ENCODE measurements around the gene GPR26.

The GPR26 gene

DNA sequence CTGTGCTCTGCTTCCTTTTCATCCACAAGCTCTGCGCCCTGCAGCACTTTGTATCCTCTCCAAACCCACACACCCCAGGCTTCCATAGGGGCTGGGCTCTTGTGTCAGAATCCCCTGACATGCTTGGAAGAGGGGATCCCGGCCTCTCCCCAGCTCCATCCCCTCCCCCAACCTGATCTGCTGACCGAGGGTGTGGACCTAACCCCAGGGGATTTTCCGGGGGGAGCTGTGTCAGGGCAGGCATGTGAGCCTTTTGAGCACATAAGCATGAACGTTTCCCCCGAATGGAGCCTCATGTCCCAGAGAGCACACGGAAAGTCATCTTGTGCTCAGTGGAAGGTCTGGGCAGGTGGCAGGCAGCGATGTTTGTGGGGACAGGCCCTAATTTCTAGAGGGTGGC lies 17.7 kb downstream of the GPR26 start:
- no peak for FAIRE-seq
- TF ChIP-seq POU2F2 (IDR thresholded peaks at IDR 0.05; ENCODE audit: low read depth, low read length) (no peak), PAX5 (IDR thresholded peaks at IDR 0.05; ENCODE audit: insufficient read depth, low read length, severe bottlenecking) (no peak), POLR2AphosphoS5 (IDR thresholded peaks at IDR 0.05; ENCODE audit: low read depth, low read length) (no peak), POLR2A (IDR thresholded peaks at IDR 0.05; ENCODE audit: low read depth, low read length) (no peak)
- DNase-seq (ENCODE audit: insufficient read length, low spot score) = no peak

DNA sequence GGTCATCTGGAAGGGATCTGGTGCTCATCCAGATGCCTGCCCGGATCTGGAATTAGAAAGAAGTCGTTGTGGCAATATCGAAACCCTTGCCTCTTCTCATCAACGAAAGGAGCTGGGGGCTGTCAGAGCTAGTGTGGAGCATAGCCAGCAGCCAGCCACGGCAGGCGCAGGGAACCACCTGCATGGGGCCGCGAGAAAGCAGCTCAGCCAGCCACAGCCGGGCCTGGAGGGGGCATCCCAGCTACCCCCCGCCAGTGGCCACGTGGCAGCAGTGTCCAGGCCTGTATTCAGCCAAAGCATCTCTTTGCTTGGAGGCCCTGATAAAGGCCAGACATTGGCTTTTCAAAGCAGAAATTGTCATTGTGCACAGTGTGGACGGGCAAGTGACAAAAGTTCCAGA lies 19.1 kb downstream of the GPR26 start:
- FAIRE-seq (no peak), DNase-seq (ENCODE audit: insufficient read length, low spot score) (no peak)
- no peak for TF ChIP-seq SPI1 (IDR thresholded peaks at IDR 0.05; ENCODE audit: low read depth, low read length)
- TF ChIP-seq PAX5 (IDR thresholded peaks at IDR 0.05; ENCODE audit: insufficient read depth, low read length, severe bottlenecking) = no peak
- no peak for TF ChIP-seq TAF1 (IDR thresholded peaks at IDR 0.05; ENCODE audit: low read depth, low read length)
- TF ChIP-seq POU2F2 (IDR thresholded peaks at IDR 0.05; ENCODE audit: low read depth, low read length) = no peak
- TF ChIP-seq POLR2AphosphoS5 (IDR thresholded peaks at IDR 0.05; ENCODE audit: low read depth, low read length) = no peak
- TF ChIP-seq POLR2A (IDR thresholded peaks at IDR 0.05; ENCODE audit: low read depth, low read length) = no peak

DNA sequence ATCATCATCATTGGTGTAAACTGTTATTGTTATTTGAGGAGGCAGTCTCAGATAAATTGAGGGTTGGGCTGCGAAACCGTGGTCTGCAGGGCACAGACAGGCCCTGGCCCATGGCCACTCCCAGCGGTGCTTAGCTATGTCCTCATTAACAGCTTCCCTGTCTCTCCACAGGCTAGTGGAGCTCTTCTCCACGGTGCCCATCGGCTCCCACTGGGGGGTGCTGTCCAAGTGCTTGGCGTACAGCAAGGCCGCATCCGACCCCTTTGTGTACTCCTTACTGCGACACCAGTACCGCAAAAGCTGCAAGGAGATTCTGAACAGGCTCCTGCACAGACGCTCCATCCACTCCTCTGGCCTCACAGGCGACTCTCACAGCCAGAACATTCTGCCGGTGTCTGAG lies 21.6 kb downstream of the GPR26 start:
- no peak for TF ChIP-seq TAF1 (IDR thresholded peaks at IDR 0.05; ENCODE audit: low read depth, low read length)
- FAIRE-seq (no peak), DNase-seq (ENCODE audit: insufficient read length, low spot score) (no peak)

DNA sequence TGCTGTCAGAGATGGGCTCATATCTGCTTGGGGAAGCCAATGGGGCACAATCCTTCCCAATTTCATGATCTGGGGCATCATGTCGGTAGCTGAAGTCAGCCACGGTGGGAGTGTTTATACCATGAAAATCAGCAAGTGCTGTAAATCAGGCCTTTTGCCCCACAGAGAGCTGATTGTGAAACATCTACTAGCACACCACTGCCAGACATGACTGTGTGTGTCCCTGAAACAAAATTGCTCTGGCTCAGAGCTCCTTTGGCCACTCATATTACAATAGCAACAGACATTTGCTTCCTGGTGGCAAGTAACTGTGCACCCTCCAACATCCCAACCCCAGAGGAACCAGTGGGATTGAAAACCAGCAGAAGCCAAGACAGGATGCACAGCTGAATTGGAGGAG lies 23.7 kb downstream of the GPR26 start:
- DNase-seq (ENCODE audit: insufficient read length, low spot score) = no peak
- FAIRE-seq = no peak
- TF ChIP-seq SPI1 (IDR thresholded peaks at IDR 0.05; ENCODE audit: low read depth, low read length) = no peak
- no peak for TF ChIP-seq PAX5 (IDR thresholded peaks at IDR 0.05; ENCODE audit: insufficient read depth, low read length, severe bottlenecking)
- TF ChIP-seq POLR2A (IDR thresholded peaks at IDR 0.05; ENCODE audit: low read depth, low read length) = no peak
- TF ChIP-seq POU2F2 (IDR thresholded peaks at IDR 0.05; ENCODE audit: low read depth, low read length) = no peak
- TF ChIP-seq POLR2AphosphoS5 (IDR thresholded peaks at IDR 0.05; ENCODE audit: low read depth, low read length) = no peak
- TF ChIP-seq TAF1 (IDR thresholded peaks at IDR 0.05; ENCODE audit: low read depth, low read length) = no peak

DNA sequence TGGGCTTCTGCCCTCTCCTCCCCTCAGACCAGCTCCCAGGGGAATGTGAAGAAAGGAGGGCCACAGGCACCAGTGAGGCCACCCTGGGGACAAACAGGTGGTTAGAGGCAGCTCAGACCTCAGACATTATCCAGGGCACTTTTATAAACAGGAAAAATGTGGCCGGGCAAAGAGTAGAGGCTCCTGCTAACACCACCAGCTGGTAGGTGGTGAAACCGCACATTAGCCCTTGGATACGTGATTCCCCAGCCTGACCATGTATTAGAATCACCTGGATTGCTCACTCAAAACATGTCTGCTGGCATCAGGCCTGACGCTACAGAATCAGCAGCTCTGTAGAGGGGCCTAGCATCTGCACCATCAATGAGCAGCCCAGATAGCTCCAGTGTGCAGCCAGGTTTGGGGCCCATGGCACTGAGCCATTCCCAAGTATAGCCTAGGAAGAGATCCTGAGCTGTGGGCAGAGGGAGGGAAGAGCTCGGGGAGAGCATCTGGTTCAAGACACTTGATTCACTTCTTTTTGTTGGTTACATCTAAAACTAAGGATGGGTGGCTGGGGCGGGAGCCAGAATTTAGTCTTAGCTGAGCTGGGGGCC lies 37.1 kb downstream of the GPR26 start:
- DNase-seq (ENCODE audit: insufficient read length, low spot score) = no peak
- TF ChIP-seq TAF1 (IDR thresholded peaks at IDR 0.05; ENCODE audit: low read depth, low read length) = no peak
- TF ChIP-seq POU2F2 (IDR thresholded peaks at IDR 0.05; ENCODE audit: low read depth, low read length) = no peak
- TF ChIP-seq SPI1 (IDR thresholded peaks at IDR 0.05; ENCODE audit: low read depth, low read length) = no peak
- TF ChIP-seq POLR2AphosphoS5 (IDR thresholded peaks at IDR 0.05; ENCODE audit: low read depth, low read length) = no peak
- TF ChIP-seq PAX5 (IDR thresholded peaks at IDR 0.05; ENCODE audit: insufficient read depth, low read length, severe bottlenecking) = no peak
- no peak for TF ChIP-seq POLR2A (IDR thresholded peaks at IDR 0.05; ENCODE audit: low read depth, low read length)
- no peak for FAIRE-seq

DNA sequence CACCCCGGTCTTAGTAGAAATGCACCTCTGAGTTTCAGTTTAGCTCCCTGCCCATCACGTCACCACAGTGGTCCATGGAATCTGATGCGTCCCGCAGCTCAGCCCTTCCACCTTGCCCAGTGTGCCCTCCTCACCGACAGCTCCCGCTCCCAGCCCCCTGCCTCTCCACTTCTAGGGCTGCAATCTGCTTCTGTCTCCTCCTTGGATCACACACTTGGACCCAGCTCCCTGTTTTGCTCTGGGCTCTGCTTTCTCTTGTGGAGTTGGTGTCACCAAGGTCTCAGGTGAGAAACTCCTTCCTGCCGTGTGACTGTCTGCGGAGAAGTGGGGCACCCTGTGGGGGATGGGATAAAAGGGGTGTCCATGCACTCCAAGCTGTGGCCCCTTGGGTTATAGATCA lies 37.9 kb downstream of the GPR26 start:
- DNase-seq (ENCODE audit: insufficient read length, low spot score) (no peak), FAIRE-seq (no peak)
- TF ChIP-seq POU2F2 (IDR thresholded peaks at IDR 0.05; ENCODE audit: low read depth, low read length) = no peak
- no peak for TF ChIP-seq POLR2A (IDR thresholded peaks at IDR 0.05; ENCODE audit: low read depth, low read length)
- TF ChIP-seq SPI1 (IDR thresholded peaks at IDR 0.05; ENCODE audit: low read depth, low read length) = no peak

DNA sequence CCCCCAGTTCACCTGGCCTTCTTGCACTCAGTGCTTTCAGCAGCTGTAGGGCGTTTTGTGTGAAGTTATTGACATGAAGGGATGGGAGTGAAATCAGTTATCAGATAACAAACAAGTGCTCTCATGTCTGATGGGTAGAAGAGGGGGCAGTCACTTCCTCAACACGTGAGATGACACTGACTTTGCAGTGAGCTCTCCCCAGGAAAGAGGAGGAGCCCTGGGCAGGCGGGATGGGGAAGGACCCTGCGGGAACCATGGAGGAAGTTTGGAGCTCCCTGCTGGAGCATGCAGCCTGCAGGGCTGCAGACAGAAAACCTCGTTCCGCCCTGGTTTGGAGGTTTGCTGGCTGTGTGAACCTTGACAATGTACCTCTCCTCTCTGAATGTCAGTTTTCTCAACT lies 38.7 kb downstream of the GPR26 start:
- no peak for DNase-seq (ENCODE audit: insufficient read length, low spot score)
- FAIRE-seq = no peak
- no peak for TF ChIP-seq POLR2A (IDR thresholded peaks at IDR 0.05; ENCODE audit: low read depth, low read length)
- no peak for TF ChIP-seq POLR2AphosphoS5 (IDR thresholded peaks at IDR 0.05; ENCODE audit: low read depth, low read length)
- no peak for TF ChIP-seq POU2F2 (IDR thresholded peaks at IDR 0.05; ENCODE audit: low read depth, low read length)
- no peak for TF ChIP-seq TAF1 (IDR thresholded peaks at IDR 0.05; ENCODE audit: low read depth, low read length)
- TF ChIP-seq SPI1 (IDR thresholded peaks at IDR 0.05; ENCODE audit: low read depth, low read length) = no peak
- TF ChIP-seq PAX5 (IDR thresholded peaks at IDR 0.05; ENCODE audit: insufficient read depth, low read length, severe bottlenecking) = no peak

DNA sequence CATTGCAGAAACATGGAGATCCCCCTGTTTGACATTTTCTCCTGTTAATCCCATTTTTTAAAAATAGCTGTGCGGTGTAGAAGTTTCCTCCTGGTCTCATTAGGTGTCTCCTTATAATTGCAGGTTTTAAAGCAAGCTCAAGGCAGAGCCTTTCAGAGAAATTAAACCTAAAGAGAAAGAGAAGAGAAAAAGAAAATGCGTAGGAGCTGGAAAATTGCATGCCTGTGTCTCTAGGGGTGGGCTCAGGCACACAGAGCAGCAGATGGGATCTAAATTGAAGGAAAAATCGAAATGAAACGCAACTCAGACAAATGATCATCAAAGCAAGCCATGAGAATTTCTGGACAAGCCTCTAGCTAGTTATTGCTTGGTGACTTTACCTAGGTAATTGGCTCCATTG lies 40.1 kb downstream of the GPR26 start:
- DNase-seq (ENCODE audit: insufficient read length, low spot score) = no peak
- no peak for FAIRE-seq
- no peak for TF ChIP-seq POU2F2 (IDR thresholded peaks at IDR 0.05; ENCODE audit: low read depth, low read length)
- no peak for TF ChIP-seq POLR2AphosphoS5 (IDR thresholded peaks at IDR 0.05; ENCODE audit: low read depth, low read length)
- no peak for TF ChIP-seq TAF1 (IDR thresholded peaks at IDR 0.05; ENCODE audit: low read depth, low read length)
- no peak for TF ChIP-seq PAX5 (IDR thresholded peaks at IDR 0.05; ENCODE audit: insufficient read depth, low read length, severe bottlenecking)
- no peak for TF ChIP-seq POLR2A (IDR thresholded peaks at IDR 0.05; ENCODE audit: low read depth, low read length)
- TF ChIP-seq SPI1 (IDR thresholded peaks at IDR 0.05; ENCODE audit: low read depth, low read length) = no peak

DNA sequence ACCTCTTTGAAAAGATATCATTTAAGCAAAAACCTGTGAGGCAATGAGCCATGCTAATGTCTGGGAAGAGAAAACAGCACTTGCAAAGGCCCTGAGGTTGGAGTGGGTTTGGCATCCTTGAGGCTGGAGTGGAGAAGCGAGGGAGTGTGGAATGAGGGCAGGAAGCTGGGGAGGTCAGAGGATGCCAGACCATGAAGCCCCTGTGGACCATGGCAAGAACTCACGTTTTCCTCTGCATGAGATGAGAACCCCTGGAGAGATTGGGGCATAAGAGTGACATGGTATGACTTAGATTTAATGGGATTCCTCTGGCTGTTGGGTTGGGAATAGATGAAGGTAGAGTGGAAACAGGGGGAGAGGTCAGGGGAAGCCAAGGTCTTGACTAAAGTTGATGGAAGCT lies 49.4 kb downstream of the GPR26 start:
- DNase-seq (ENCODE audit: insufficient read length, low spot score) = no peak
- TF ChIP-seq POU2F2 (IDR thresholded peaks at IDR 0.05; ENCODE audit: low read depth, low read length) = no peak
- no peak for TF ChIP-seq POLR2AphosphoS5 (IDR thresholded peaks at IDR 0.05; ENCODE audit: low read depth, low read length)
- TF ChIP-seq POLR2A (IDR thresholded peaks at IDR 0.05; ENCODE audit: low read depth, low read length) = no peak
- no peak for TF ChIP-seq SPI1 (IDR thresholded peaks at IDR 0.05; ENCODE audit: low read depth, low read length)
- no peak for TF ChIP-seq PAX5 (IDR thresholded peaks at IDR 0.05; ENCODE audit: insufficient read depth, low read length, severe bottlenecking)
- no peak for TF ChIP-seq TAF1 (IDR thresholded peaks at IDR 0.05; ENCODE audit: low read depth, low read length)
- FAIRE-seq = no peak

DNA sequence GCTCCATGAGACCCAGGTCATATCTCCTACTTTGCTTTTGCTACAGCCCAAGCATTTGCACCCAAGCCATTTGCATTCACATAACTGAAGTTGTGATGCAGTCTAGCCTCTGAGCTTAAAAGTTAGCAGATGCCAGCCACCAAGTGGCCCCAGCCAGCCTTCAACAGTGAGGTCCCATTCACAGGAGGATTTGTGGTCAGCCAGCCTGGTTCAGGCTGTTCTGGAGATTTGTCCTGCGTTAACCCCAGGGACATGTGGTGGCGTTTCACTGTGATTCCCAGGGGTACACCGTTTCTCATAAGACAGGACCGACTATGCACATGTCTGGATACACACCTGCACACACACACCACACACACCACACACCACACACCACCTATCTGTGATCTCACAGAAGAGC lies 51.2 kb downstream of the GPR26 start:
- DNase-seq (ENCODE audit: insufficient read length, low spot score) (no peak), FAIRE-seq (no peak)
- TF ChIP-seq POLR2AphosphoS5 (IDR thresholded peaks at IDR 0.05; ENCODE audit: low read depth, low read length) (no peak), POU2F2 (IDR thresholded peaks at IDR 0.05; ENCODE audit: low read depth, low read length) (no peak), SPI1 (IDR thresholded peaks at IDR 0.05; ENCODE audit: low read depth, low read length) (no peak), POLR2A (IDR thresholded peaks at IDR 0.05; ENCODE audit: low read depth, low read length) (no peak), PAX5 (IDR thresholded peaks at IDR 0.05; ENCODE audit: insufficient read depth, low read length, severe bottlenecking) (no peak), TAF1 (IDR thresholded peaks at IDR 0.05; ENCODE audit: low read depth, low read length) (no peak)

Data from GM12891 (cell line).